ENCODE measurements around the gene AVEN.

The AVEN gene

GRCh38 chr15:33980159-33980558, 58.8 kb downstream of the AVEN start:
- Histone ChIP-seq H3K9me3 (ENCODE audit: low read length) (no peaks in the 10 kb centered on the region), H3K9ac (ENCODE audit: low read length) (no peak overlapping the region), H3K36me3 (ENCODE audit: insufficient read depth, low read length) (no peaks in the 10 kb centered on the region), H3K4me3 (ENCODE audit: low read depth in 1 of 2, low read length in 2 of 2) (no peak overlapping the region), H3K27me3 (ENCODE audit: control insufficient read depth in 1 of 2, insufficient read depth in 2 of 2, low read length in 2 of 2) (no peaks in the 10 kb centered on the region), H3K4me1 (ENCODE audit: insufficient read depth, low read length) (no peaks in the 10 kb centered on the region), H3K27ac (ENCODE audit: low read depth, low read length) (no peak overlapping the region)

GRCh38 chr15:33975022-33975565, 63.9 kb downstream of the AVEN start:
- H3K9ac ChIP-seq (ENCODE audit: low read length), result no peak overlapping the region
- H3K27ac ChIP-seq (ENCODE audit: low read depth, low read length), result no peak overlapping the region
- H3K9me3 ChIP-seq (ENCODE audit: low read length), result no peaks in the 10 kb centered on the region
- no peak overlapping the region for H3K4me3 ChIP-seq (ENCODE audit: low read depth in 1 of 2, low read length in 2 of 2)
- no peaks in the 10 kb centered on the region for H3K27me3 ChIP-seq (ENCODE audit: control insufficient read depth in 1 of 2, insufficient read depth in 2 of 2, low read length in 2 of 2)
- no peaks in the 10 kb centered on the region for H3K4me1 ChIP-seq (ENCODE audit: insufficient read depth, low read length)
- no peaks in the 10 kb centered on the region for H3K36me3 ChIP-seq (ENCODE audit: insufficient read depth, low read length)

- no peaks in the 10 kb centered on the region for H3K9me3 ChIP-seq (ENCODE audit: low read length)
- no peak overlapping the region for H3K27ac ChIP-seq (ENCODE audit: low read depth, low read length)
- no peaks in the 10 kb centered on the region for H3K36me3 ChIP-seq (ENCODE audit: insufficient read depth, low read length)
- H3K27me3 ChIP-seq (ENCODE audit: control insufficient read depth in 1 of 2, insufficient read depth in 2 of 2, low read length in 2 of 2), result no peaks in the 10 kb centered on the region
- H3K9ac ChIP-seq (ENCODE audit: low read length), result no peak overlapping the region
- H3K4me3 ChIP-seq (ENCODE audit: low read depth in 1 of 2, low read length in 2 of 2), result no peak overlapping the region
- no peaks in the 10 kb centered on the region for H3K4me1 ChIP-seq (ENCODE audit: insufficient read depth, low read length)
These were observed 67.2 kb downstream of the AVEN start for GRCh38 chr15:33971811-33972210.

- H3K27me3 ChIP-seq (ENCODE audit: control insufficient read depth in 1 of 2, insufficient read depth in 2 of 2, low read length in 2 of 2), result no peaks in the 10 kb centered on the region
- H3K9ac ChIP-seq (ENCODE audit: low read length), result no peak overlapping the region
- H3K4me3 ChIP-seq (ENCODE audit: low read depth in 1 of 2, low read length in 2 of 2), result no peak overlapping the region
These were observed 70.2 kb downstream of the AVEN start for GRCh38 chr15:33968821-33969220.

GRCh38 chr15:33968224-33968623, 70.8 kb downstream of the AVEN start, which contains the start of gene CHRM5:
TSS of gene CHRM5 (plus strand) at chr15:33968497. CDS start at chr15:34062718, 94,221 bp downstream.
- H3K4me1 ChIP-seq (ENCODE audit: insufficient read depth, low read length), result no peaks in the 10 kb centered on the region
- no peaks in the 10 kb centered on the region for H3K9me3 ChIP-seq (ENCODE audit: low read length)
- no peaks in the 10 kb centered on the region for H3K27me3 ChIP-seq (ENCODE audit: control insufficient read depth in 1 of 2, insufficient read depth in 2 of 2, low read length in 2 of 2)
- H3K9ac ChIP-seq (ENCODE audit: low read length), result no peak within 1 kb of the TSS
- no peak within 1 kb of the TSS for H3K4me3 ChIP-seq (ENCODE audit: low read depth in 1 of 2, low read length in 2 of 2)
- H3K27ac ChIP-seq (ENCODE audit: low read depth, low read length), result no peak within 1 kb of the TSS
- no peaks in the 10 kb centered on the region for H3K36me3 ChIP-seq (ENCODE audit: insufficient read depth, low read length)

More at GRCh38 chr15:33968821-33969220, 70.2 kb downstream of the AVEN start:
- Histone ChIP-seq H3K27ac (ENCODE audit: low read depth, low read length) (no peak overlapping the region), H3K4me1 (ENCODE audit: insufficient read depth, low read length) (no peaks in the 10 kb centered on the region), H3K9me3 (ENCODE audit: low read length) (no peaks in the 10 kb centered on the region), H3K36me3 (ENCODE audit: insufficient read depth, low read length) (no peaks in the 10 kb centered on the region)

GRCh38 chr15:33964665-33965040, 74.4 kb downstream of the AVEN start:
- H3K4me1 ChIP-seq (ENCODE audit: insufficient read depth, low read length), result no peaks in the 10 kb centered on the region
- H3K36me3 ChIP-seq (ENCODE audit: insufficient read depth, low read length), result no peaks in the 10 kb centered on the region
- no peaks in the 10 kb centered on the region for H3K9me3 ChIP-seq (ENCODE audit: low read length)
- no peak overlapping the region for H3K9ac ChIP-seq (ENCODE audit: low read length)
- no peak overlapping the region for H3K27ac ChIP-seq (ENCODE audit: low read depth, low read length)
- no peaks in the 10 kb centered on the region for H3K27me3 ChIP-seq (ENCODE audit: control insufficient read depth in 1 of 2, insufficient read depth in 2 of 2, low read length in 2 of 2)
- no peak overlapping the region for H3K4me3 ChIP-seq (ENCODE audit: low read depth in 1 of 2, low read length in 2 of 2)

GRCh38 chr15:33963831-33964664, 75.0 kb downstream of the AVEN start:
- H3K4me1 ChIP-seq (ENCODE audit: insufficient read depth, low read length), result no peaks in the 10 kb centered on the region
- no peaks in the 10 kb centered on the region for H3K9me3 ChIP-seq (ENCODE audit: low read length)
- H3K27me3 ChIP-seq (ENCODE audit: control insufficient read depth in 1 of 2, insufficient read depth in 2 of 2, low read length in 2 of 2), result no peaks in the 10 kb centered on the region
- no peaks in the 10 kb centered on the region for H3K36me3 ChIP-seq (ENCODE audit: insufficient read depth, low read length)
- no peak overlapping the region for H3K4me3 ChIP-seq (ENCODE audit: low read depth in 1 of 2, low read length in 2 of 2)
- no peak overlapping the region for H3K27ac ChIP-seq (ENCODE audit: low read depth, low read length)
- no peak overlapping the region for H3K9ac ChIP-seq (ENCODE audit: low read length)

- H3K36me3 ChIP-seq (ENCODE audit: insufficient read depth, low read length), result no peaks in the 10 kb centered on the region
- no peaks in the 10 kb centered on the region for H3K27me3 ChIP-seq (ENCODE audit: control insufficient read depth in 1 of 2, insufficient read depth in 2 of 2, low read length in 2 of 2)
- H3K9me3 ChIP-seq (ENCODE audit: low read length), result no peaks in the 10 kb centered on the region
- no peak overlapping the region for H3K9ac ChIP-seq (ENCODE audit: low read length)
- H3K4me1 ChIP-seq (ENCODE audit: insufficient read depth, low read length), result no peaks in the 10 kb centered on the region
- H3K4me3 ChIP-seq (ENCODE audit: low read depth in 1 of 2, low read length in 2 of 2), result no peak overlapping the region
- H3K27ac ChIP-seq (ENCODE audit: low read depth, low read length), result no peak overlapping the region
These were observed 78.5 kb downstream of the AVEN start for GRCh38 chr15:33960549-33960935.

- no peak overlapping the region for H3K4me3 ChIP-seq (ENCODE audit: low read depth in 1 of 2, low read length in 2 of 2)
- H3K4me1 ChIP-seq (ENCODE audit: insufficient read depth, low read length), result no peaks in the 10 kb centered on the region
- no peak overlapping the region for H3K9ac ChIP-seq (ENCODE audit: low read length)
- no peaks in the 10 kb centered on the region for H3K36me3 ChIP-seq (ENCODE audit: insufficient read depth, low read length)
- H3K9me3 ChIP-seq (ENCODE audit: low read length), result no peaks in the 10 kb centered on the region
- H3K27me3 ChIP-seq (ENCODE audit: control insufficient read depth in 1 of 2, insufficient read depth in 2 of 2, low read length in 2 of 2), result no peaks in the 10 kb centered on the region
- H3K27ac ChIP-seq (ENCODE audit: low read depth, low read length), result no peak overlapping the region
These were observed 79.0 kb downstream of the AVEN start for GRCh38 chr15:33959844-33960548.

- no peaks in the 10 kb centered on the region for H3K4me1 ChIP-seq (ENCODE audit: insufficient read depth, low read length)
- no peaks in the 10 kb centered on the region for H3K27me3 ChIP-seq (ENCODE audit: control insufficient read depth in 1 of 2, insufficient read depth in 2 of 2, low read length in 2 of 2)
- no peak overlapping the region for H3K9ac ChIP-seq (ENCODE audit: low read length)
These were observed 82.6 kb downstream of the AVEN start for GRCh38 chr15:33956397-33956796.

GRCh38 chr15:33955945-33956344, 83.1 kb downstream of the AVEN start:
- H3K4me3 ChIP-seq (ENCODE audit: low read depth in 1 of 2, low read length in 2 of 2), result no peak overlapping the region
- no peaks in the 10 kb centered on the region for H3K9me3 ChIP-seq (ENCODE audit: low read length)
- no peaks in the 10 kb centered on the region for H3K27me3 ChIP-seq (ENCODE audit: control insufficient read depth in 1 of 2, insufficient read depth in 2 of 2, low read length in 2 of 2)
- H3K4me1 ChIP-seq (ENCODE audit: insufficient read depth, low read length), result no peaks in the 10 kb centered on the region
- H3K9ac ChIP-seq (ENCODE audit: low read length), result no peak overlapping the region
- H3K36me3 ChIP-seq (ENCODE audit: insufficient read depth, low read length), result no peaks in the 10 kb centered on the region
- H3K27ac ChIP-seq (ENCODE audit: low read depth, low read length), result no peak overlapping the region

More at GRCh38 chr15:33956397-33956796, 82.6 kb downstream of the AVEN start:
- H3K27ac ChIP-seq (ENCODE audit: low read depth, low read length), result no peak overlapping the region
- no peaks in the 10 kb centered on the region for H3K36me3 ChIP-seq (ENCODE audit: insufficient read depth, low read length)
- no peaks in the 10 kb centered on the region for H3K9me3 ChIP-seq (ENCODE audit: low read length)
- H3K4me3 ChIP-seq (ENCODE audit: low read depth in 1 of 2, low read length in 2 of 2), result no peak overlapping the region

Measured in muscle layer of colon (tissue), 2 donors.